ENCODE measurements around the gene FCHSD2. TPM values are rescaled to one million over a fixed set of nuclear protein-coding genes. Genes with fewer than 3 reads are reported as not detected.

Gene FCHSD2
- total RNA-seq, 1 donor from 2014 or later = 69.5 TPM

- H3K4me3 Mint-ChIP-seq (ENCODE audit: unreplicated experiment) = no peak overlapping the region
- H3K4me1 Mint-ChIP-seq (ENCODE audit: low read depth) = peaks cover 28% of the 10 kb centered on the region
- peaks cover 5% of the 10 kb centered on the region for H3K9me3 Mint-ChIP-seq (ENCODE audit: low read depth)
- DNase-seq (ENCODE audit: low spot score) = no peak
- H3K27ac Mint-ChIP-seq (ENCODE audit: unreplicated experiment) = no peak overlapping the region
- H3K36me3 Mint-ChIP-seq (ENCODE audit: low read depth) = peaks cover 5% of the 10 kb centered on the region
- no peaks in the 10 kb centered on the region for H3K27me3 Mint-ChIP-seq (ENCODE audit: low read depth)
- TF ChIP-seq CTCF (IDR thresholded peaks at IDR 0.05) = no peak
Observed at GRCh38 chr11:72937439-72937838, 204.7 kb downstream of the FCHSD2 start.

DNA sequence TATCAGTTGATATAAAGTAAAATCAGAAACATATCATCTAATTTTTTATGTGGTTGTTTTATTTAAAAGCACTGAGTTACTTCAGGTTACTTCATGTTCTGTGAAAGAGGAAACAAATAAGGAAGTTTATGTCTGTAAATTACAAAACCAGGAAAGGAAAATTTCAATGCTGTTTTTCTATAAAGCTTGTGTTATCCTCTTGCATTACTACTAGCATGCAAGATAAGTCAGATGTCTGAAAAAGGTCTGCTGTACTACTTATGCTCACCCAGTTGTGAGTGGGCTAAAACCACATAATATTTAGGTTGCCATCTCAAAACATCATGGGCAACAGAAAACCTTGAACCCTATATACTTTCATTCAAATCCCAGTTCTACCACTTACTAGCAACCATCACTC is 206.4 kb downstream of the FCHSD2 start:
- no peaks in the 10 kb centered on the region for H3K27me3 Mint-ChIP-seq (ENCODE audit: low read depth)
- H3K36me3 Mint-ChIP-seq (ENCODE audit: low read depth) = no peaks in the 10 kb centered on the region
- peak overlapping the region; percentile 54 for H3K27ac Mint-ChIP-seq (ENCODE audit: unreplicated experiment)
- DNase-seq (ENCODE audit: low spot score) = no peak
- no peak for TF ChIP-seq CTCF (IDR thresholded peaks at IDR 0.05)
- no peak overlapping the region for H3K4me3 Mint-ChIP-seq (ENCODE audit: unreplicated experiment)
- H3K9me3 Mint-ChIP-seq (ENCODE audit: low read depth) = no peaks in the 10 kb centered on the region
- peaks cover 28% of the 10 kb centered on the region for H3K4me1 Mint-ChIP-seq (ENCODE audit: low read depth)

DNA sequence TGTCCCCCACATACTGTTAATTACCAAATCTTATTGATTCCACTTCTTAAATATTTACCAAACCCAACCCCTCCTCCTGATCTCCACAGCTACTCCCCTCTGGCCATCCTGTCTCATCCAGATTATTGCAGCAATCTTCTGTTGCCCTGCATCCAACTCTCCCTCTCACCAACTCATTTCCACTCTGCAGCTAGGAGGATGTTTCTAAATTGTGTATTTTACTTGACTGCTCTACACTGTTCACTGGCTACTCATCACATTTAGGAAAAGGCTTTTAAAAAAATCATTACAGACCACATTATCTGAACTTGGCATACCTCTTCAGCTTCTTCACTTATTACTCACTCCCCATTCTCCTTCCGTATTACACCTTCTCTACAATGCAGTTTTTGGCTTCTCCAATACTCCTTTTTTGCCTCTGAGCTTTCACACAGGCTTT is 210.0 kb downstream of the FCHSD2 start:
- TF ChIP-seq CTCF (IDR thresholded peaks at IDR 0.05) = no peak
- Mint-ChIP-seq H3K27ac (ENCODE audit: unreplicated experiment) (no peak overlapping the region), H3K4me1 (ENCODE audit: low read depth) (peaks cover 24% of the 10 kb centered on the region)

GRCh38 chr11:72930008-72930407 is 212.1 kb downstream of the FCHSD2 start:
- no peaks in the 10 kb centered on the region for H3K9me3 Mint-ChIP-seq (ENCODE audit: low read depth)
- H3K36me3 Mint-ChIP-seq (ENCODE audit: low read depth) = no peaks in the 10 kb centered on the region
- H3K27ac Mint-ChIP-seq (ENCODE audit: unreplicated experiment) = no peak overlapping the region
- DNase-seq (ENCODE audit: low spot score) = no peak
- no peak overlapping the region for H3K4me3 Mint-ChIP-seq (ENCODE audit: unreplicated experiment)
- TF ChIP-seq CTCF (IDR thresholded peaks at IDR 0.05) = no peak
- no peaks in the 10 kb centered on the region for H3K27me3 Mint-ChIP-seq (ENCODE audit: low read depth)
- peaks cover 13% of the 10 kb centered on the region for H3K4me1 Mint-ChIP-seq (ENCODE audit: low read depth)

More for the DNA sequence above, 210.0 kb downstream of the FCHSD2 start:
- Mint-ChIP-seq H3K27me3 (ENCODE audit: low read depth) (no peaks in the 10 kb centered on the region), H3K4me3 (ENCODE audit: unreplicated experiment) (no peak overlapping the region), H3K9me3 (ENCODE audit: low read depth) (no peaks in the 10 kb centered on the region), H3K36me3 (ENCODE audit: low read depth) (no peaks in the 10 kb centered on the region)
- DNase-seq (ENCODE audit: low spot score) = no peak

DNA sequence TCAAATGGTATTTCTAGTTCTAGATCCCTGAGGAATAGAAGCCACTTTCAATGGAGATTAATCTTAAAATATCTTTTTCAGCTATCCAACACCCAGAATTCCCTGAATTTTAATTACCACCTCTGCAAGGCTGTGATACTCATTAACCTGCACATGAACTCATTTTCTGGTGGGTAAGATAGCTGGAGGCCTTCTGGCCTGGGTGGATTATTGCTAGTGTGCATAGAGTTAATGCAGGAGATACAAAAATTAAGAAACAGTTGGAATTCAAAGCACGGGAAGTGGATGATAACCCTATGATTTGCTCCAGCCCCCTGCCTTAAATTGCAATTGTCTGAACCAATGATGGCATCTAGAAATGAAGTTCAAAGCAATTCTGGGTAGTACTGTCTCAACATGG is 212.9 kb downstream of the FCHSD2 start:
- Mint-ChIP-seq H3K4me1 (ENCODE audit: low read depth) (peaks cover 15% of the 10 kb centered on the region), H3K36me3 (ENCODE audit: low read depth) (no peaks in the 10 kb centered on the region), H3K4me3 (ENCODE audit: unreplicated experiment) (no peak overlapping the region), H3K27me3 (ENCODE audit: low read depth) (no peaks in the 10 kb centered on the region), H3K9me3 (ENCODE audit: low read depth) (no peaks in the 10 kb centered on the region), H3K27ac (ENCODE audit: unreplicated experiment) (no peak overlapping the region)
- DNase-seq (ENCODE audit: low spot score) = no peak
- TF ChIP-seq CTCF (IDR thresholded peaks at IDR 0.05) = no peak
